Tibial nerve (tissue), 4 donors: ENCODE data around the gene JPH4. TPM values are rescaled to one million over a fixed set of nuclear protein-coding genes. Genes with fewer than 3 reads are reported as not detected.

ENCODE experiments used
- DNase-seq, 2 donors: peaks; one replicate each; pipeline ENCODE4 v3.0.0-alpha.2; 2019; ENCODE audit warnings: low spot score in 2 of 2
- H3K27ac ChIP-seq, 4 donors: fragments of 200-600 bp; sonication (generic) in 3 of 4; one replicate each; pipeline ENCODE4 v1.5.1; 2017 to 2019; ENCODE audit warnings: mild to moderate bottlenecking in 1 of 4
- H3K27me3 ChIP-seq, 2 donors: fragments of 200-600 bp; sonication (generic) in 1 of 2; one replicate each; pipeline versions ENCODE4 v1.5.1 to v1.6.0; 2017 to 2019
- H3K36me3 ChIP-seq, 3 donors: fragments of 200-600 bp; sonication (generic); one replicate each; pipeline ENCODE4 v1.5.1; 2018 to 2019
- H3K4me1 ChIP-seq, 4 donors: fragments of 200-600 bp; sonication (generic) in 3 of 4; one replicate each; pipeline ENCODE4 v1.5.1; 2017 to 2019
- H3K4me3 ChIP-seq, 4 donors: fragments of 200-600 bp; sonication (generic) in 3 of 4; one replicate each; pipeline ENCODE4 v1.5.1; 2017 to 2019; ENCODE audit warnings: mild to moderate bottlenecking in 1 of 4, moderate library complexity in 1 of 4
- H3K9me3 ChIP-seq, 4 donors: fragments of 200-600 bp; sonication (generic) in 3 of 4; one replicate each; pipeline ENCODE4 v1.5.1; 2017 to 2019
- EP300 ChIP-seq, 2 donors: sonication (generic); formaldehyde crosslinking; IDR thresholded peaks; one replicate each; pipeline ENCODE4 v1.6.1; 2017; ENCODE audit warnings: antibody characterized with exemption in 2 of 2, mild to moderate bottlenecking in 1 of 2
- POLR2A ChIP-seq, 2 donors: fragments of 450-650 bp; IDR thresholded peaks; one replicate each; pipeline ENCODE4 v1.6.1; 2017; ENCODE audit warnings: antibody characterized with exemption in 2 of 2, mild to moderate bottlenecking in 2 of 2, moderate library complexity in 2 of 2
- WGBS, 2 donors: methylation state at CpG; one replicate each; pipeline ENCODE4 v1.1.5; 2018; 5-methylcytosine and 5-hydroxymethylcytosine counted together
- total RNA-seq, 4 donors: library from RNA; depleted of rRNA; stranded (reverse); fragments of >200 nt; gene quantifications; one replicate each; pipeline ENCODE4 v1.1.0, GENCODE V29; 2016
- TF ChIP-seq, protein P1 (sequence below), 5 experiments: fragments of 200-600 bp in 3 of 5; fragments of 450-650 bp in 2 of 5; sonication (generic) in 3 of 5; IDR thresholded peaks; one replicate each; pipeline ENCODE4 v1.5.1; 2016 to 2019; ENCODE audit warnings: antibody characterized with exemption in 5 of 5, mild to moderate bottlenecking in 3 of 5, moderate library complexity in 2 of 5

The JPH4 gene
- total RNA-seq = 1 to 10 TPM; 1.2 to 2.9 (median 2.2) TPM

DNA sequence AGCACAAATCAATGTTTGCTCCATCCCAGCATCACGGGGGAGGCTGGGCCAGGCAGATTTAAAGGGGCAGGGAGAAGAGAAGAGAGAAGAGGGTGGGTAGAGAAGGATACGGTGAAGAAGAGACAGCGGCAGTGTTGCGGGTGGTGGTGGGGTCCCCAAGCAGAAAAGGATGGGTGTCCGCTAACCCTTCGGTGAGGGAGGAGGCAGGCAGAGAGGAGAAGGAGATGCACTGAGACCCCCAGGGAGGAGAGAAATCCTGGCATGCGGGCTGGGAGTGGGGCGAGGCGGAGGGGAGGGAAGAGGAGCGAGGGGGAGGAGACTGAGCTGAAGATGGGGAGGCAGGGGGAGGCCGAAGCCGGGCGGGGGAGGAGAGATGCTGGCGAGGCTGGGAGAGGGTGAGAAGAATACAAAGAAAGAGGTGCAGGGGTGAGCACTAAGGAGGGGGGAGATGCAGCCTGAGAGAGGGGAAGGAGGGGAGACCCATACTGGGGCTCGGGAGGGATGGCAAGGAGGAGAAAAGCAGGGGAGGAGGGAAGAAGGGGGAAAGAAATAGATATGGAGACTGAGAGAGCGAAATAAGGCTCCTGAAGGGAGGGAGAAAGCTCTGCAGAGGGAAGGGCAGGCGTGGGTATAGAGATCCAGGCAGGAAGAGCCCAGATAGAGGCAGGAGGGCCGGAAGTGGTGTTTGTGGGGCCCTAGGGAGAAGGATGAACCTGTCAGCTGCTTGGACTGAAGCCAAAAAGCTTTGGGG lies at the start of gene JPH4:
JPH4 (minus strand) TSS at position 231 of the 751 bp plus-strand sequence. CDS start 1,337 bp downstream, outside the sequence.
- no peak within 1 kb of the TSS for H3K27ac ChIP-seq
- H3K4me3 ChIP-seq = peak within 1 kb of the TSS in 1 of 4 donors; percentile 38
- WGBS, 2 donors = 8% methylated on average over 18 of the region's 18 CpGs
- no peak for DNase-seq
- TF ChIP-seq, protein P1, sequence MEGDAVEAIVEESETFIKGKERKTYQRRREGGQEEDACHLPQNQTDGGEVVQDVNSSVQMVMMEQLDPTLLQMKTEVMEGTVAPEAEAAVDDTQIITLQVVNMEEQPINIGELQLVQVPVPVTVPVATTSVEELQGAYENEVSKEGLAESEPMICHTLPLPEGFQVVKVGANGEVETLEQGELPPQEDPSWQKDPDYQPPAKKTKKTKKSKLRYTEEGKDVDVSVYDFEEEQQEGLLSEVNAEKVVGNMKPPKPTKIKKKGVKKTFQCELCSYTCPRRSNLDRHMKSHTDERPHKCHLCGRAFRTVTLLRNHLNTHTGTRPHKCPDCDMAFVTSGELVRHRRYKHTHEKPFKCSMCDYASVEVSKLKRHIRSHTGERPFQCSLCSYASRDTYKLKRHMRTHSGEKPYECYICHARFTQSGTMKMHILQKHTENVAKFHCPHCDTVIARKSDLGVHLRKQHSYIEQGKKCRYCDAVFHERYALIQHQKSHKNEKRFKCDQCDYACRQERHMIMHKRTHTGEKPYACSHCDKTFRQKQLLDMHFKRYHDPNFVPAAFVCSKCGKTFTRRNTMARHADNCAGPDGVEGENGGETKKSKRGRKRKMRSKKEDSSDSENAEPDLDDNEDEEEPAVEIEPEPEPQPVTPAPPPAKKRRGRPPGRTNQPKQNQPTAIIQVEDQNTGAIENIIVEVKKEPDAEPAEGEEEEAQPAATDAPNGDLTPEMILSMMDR (IDR thresholded peaks at IDR 0.05) = no peak
- TF ChIP-seq POLR2A (IDR thresholded peaks at IDR 0.05) (no peak), EP300 (IDR thresholded peaks at IDR 0.05) (no peak)
- no peaks in the 10 kb centered on the region for H3K36me3 ChIP-seq
- H3K4me1 ChIP-seq = peaks cover 0 to 37% (median 15%) of the 10 kb centered on the region in 4 donors
- H3K27me3 ChIP-seq = peaks cover 0 to 86% of the 10 kb centered on the region in 2 donors
- H3K9me3 ChIP-seq = no peaks in the 10 kb centered on the region

DNA sequence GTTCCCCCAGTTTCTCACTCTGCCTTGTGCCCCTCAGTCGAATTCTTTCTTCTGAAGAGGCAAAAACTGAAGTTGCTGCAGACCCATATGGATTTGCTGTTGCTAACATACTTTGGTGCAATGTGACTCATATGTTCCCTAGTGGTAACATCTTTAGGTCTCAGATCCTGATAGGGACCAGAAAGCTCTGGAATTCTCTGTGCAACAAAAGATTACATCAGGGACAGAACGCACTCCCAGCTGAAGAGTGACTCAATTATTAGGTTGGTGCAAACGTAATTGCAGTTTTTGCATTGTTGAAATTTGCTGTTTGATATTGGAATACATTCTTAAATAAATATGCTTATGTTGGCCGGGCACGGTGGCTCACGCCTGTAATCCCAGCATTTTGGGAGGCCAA lies 49.4 kb upstream of the JPH4 start:
- Histone ChIP-seq H3K36me3 (no peaks in the 10 kb centered on the region), H3K9me3 (peaks cover 0 to 14% (median 0%) of the 10 kb centered on the region in 4 donors), H3K27me3 (no peaks in the 10 kb centered on the region), H3K4me3 (no peak overlapping the region), H3K4me1 (peaks cover 0 to 8% (median 0%) of the 10 kb centered on the region in 4 donors), H3K27ac (no peak overlapping the region)
- 77 to 88% methylated on average over 6 of the region's 6 CpGs for WGBS, 2 donors
- DNase-seq = no peak
- no peak for TF ChIP-seq POLR2A (IDR thresholded peaks at IDR 0.05)
- TF ChIP-seq EP300 (IDR thresholded peaks at IDR 0.05) = no peak
- TF ChIP-seq, protein P1 (IDR thresholded peaks at IDR 0.05) = no peak

DNA sequence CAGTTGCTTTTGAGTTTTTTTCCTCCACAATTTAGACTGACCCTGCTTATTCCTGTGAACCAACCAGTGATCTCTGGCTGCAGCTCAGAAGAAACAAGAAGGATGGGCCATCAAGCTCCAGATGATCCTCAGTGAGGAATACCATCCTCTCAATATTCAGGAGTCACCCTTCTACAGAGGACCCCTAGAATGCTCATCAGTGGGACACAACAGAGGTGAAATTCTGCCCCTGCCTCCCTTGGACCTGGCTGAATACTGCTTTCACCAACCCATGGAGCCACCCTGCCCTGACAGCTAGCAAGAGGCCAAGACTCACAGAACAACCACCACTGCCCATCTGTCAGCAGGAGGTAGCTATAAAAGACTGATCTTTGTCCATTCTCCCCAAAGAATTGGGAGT lies 48.4 kb upstream of the JPH4 start:
- no peak for TF ChIP-seq POLR2A (IDR thresholded peaks at IDR 0.05)
- no peak for TF ChIP-seq EP300 (IDR thresholded peaks at IDR 0.05)
- TF ChIP-seq, protein P1 (IDR thresholded peaks at IDR 0.05) = no peak
- H3K9me3 ChIP-seq = peaks cover 0 to 14% (median 0%) of the 10 kb centered on the region in 4 donors
- no peaks in the 10 kb centered on the region for H3K36me3 ChIP-seq
- peaks cover 0 to 3% (median 0%) of the 10 kb centered on the region in 4 donors for H3K4me1 ChIP-seq
- no peak overlapping the region for H3K27ac ChIP-seq
- H3K27me3 ChIP-seq = no peaks in the 10 kb centered on the region
- H3K4me3 ChIP-seq = no peak overlapping the region
- no peak for DNase-seq

DNA sequence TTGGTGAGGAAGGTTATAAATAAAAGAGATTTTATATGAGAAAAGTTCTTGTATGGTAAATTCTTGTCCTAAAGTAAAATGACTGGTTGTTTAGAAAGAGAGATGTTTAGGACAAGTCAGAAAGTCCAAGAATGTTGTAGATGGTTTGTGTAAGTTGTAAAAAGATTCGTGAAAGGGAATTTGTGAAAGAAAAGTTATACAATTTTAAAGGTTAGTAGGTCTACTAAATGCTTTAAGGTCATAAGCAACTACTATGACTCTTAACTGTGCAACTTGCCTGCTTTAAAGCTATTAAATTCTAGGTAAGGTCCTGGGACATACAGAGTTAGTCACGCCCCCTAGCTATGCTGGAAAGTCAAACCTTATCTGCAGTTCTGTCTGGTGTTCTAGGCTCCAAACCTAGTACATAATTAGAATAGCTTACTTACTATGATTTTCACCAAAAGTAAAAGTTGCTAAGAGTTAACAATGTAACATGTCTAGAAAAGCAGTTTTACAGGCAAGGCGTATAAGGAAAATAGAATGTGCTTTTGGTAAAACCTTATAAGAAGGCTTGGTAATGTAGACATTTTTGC lies 46.3 kb upstream of the JPH4 start:
- Histone ChIP-seq H3K36me3 (no peaks in the 10 kb centered on the region), H3K4me3 (no peak overlapping the region), H3K27me3 (no peaks in the 10 kb centered on the region), H3K4me1 (no peaks in the 10 kb centered on the region), H3K9me3 (peaks cover 0 to 14% (median 0%) of the 10 kb centered on the region in 4 donors), H3K27ac (no peak overlapping the region)
- WGBS, 2 donors = 91 to 92% methylated on average over 3 of the region's 3 CpGs
- no peak for DNase-seq
- TF ChIP-seq, protein P1 (IDR thresholded peaks at IDR 0.05) = no peak
- TF ChIP-seq POLR2A (IDR thresholded peaks at IDR 0.05) (no peak), EP300 (IDR thresholded peaks at IDR 0.05) (no peak)

DNA sequence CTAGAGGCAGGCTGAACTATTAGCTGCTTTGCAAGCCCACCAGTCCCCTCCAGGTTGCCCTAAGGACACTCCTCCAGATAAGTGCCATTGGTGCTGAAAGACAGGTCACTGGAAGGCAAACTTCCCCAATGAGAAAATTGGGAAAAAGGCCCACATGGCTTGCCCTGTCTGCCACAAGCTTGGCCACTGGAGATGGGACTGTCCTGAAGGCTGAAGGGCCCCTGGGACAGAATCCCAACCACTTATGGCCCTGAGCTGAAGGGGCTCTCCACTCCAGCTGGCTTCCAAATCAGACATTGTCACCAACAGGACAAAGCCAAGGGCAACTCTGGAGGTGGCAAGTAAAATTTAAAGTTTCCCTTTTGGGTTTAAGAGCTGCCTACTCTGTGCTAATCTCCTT lies 45.4 kb upstream of the JPH4 start:
- H3K4me3 ChIP-seq = no peak overlapping the region
- H3K27me3 ChIP-seq = no peaks in the 10 kb centered on the region
- H3K9me3 ChIP-seq = peaks cover 0 to 14% (median 0%) of the 10 kb centered on the region in 4 donors
- TF ChIP-seq EP300 (IDR thresholded peaks at IDR 0.05) (no peak), POLR2A (IDR thresholded peaks at IDR 0.05) (no peak)
- TF ChIP-seq, protein P1 (IDR thresholded peaks at IDR 0.05) = no peak
- no peak for DNase-seq
- no peaks in the 10 kb centered on the region for H3K36me3 ChIP-seq
- no peak overlapping the region for H3K27ac ChIP-seq
- no peaks in the 10 kb centered on the region for H3K4me1 ChIP-seq
